CD4-positive, alpha-beta T cell treated with Interleukin-6 for 4 hours (primary cell): ENCODE data around the gene PEX11G.
A peak's percentile ranks its signal among the peaks of the same experiment; 100 is the strongest.

ENCODE experiments used
- DNase-seq: peaks from one replicate; pipeline ENCODE4 v3.0.0-alpha.2; 2020; ENCODE audit warnings: mixed read lengths

Gene PEX11G

GRCh38 chr19:7488736-7489353 lies at the start of gene PEX11G:
TSS of gene PEX11G (minus strand) at chr19:7489035. CDS start at chr19:7489010, 25 bp downstream.
- DNase-seq = peak; percentile 90

GRCh38 chr19:7535998-7536695 lies 47.3 kb upstream of the PEX11G start:
- DNase-seq = no peak

GRCh38 chr19:7535047-7535997 lies 46.5 kb upstream of the PEX11G start, which contains the start of gene PNPLA6:
TSS of gene PNPLA6 (plus strand) at chr19:7535717. CDS start at chr19:7535789, 72 bp downstream.
- DNase-seq = peak; percentile 93

GRCh38 chr19:7534531-7535046 lies 45.8 kb upstream of the PEX11G start:
- DNase-seq = peak; percentile 47

- peak; percentile 89 for DNase-seq
Observed at GRCh38 chr19:7533925-7534480, 45.2 kb upstream of the PEX11G start.

GRCh38 chr19:7533281-7533885 lies 44.5 kb upstream of the PEX11G start:
- DNase-seq = no peak

GRCh38 chr19:7529610-7530490 lies 41.0 kb upstream of the PEX11G start:
- DNase-seq = no peak

GRCh38 chr19:7529246-7529600 lies 40.4 kb upstream of the PEX11G start:
- no peak for DNase-seq

- no peak for DNase-seq
Observed at GRCh38 chr19:7528522-7529245, 39.8 kb upstream of the PEX11G start.

- DNase-seq = no peak
Observed at GRCh38 chr19:7528192-7528519, 39.3 kb upstream of the PEX11G start.

- no peak for DNase-seq
Observed at GRCh38 chr19:7527516-7528191, 38.8 kb upstream of the PEX11G start.

- no peak for DNase-seq
Observed at GRCh38 chr19:7526059-7526929, 37.5 kb upstream of the PEX11G start.

- DNase-seq = no peak
Observed at GRCh38 chr19:7524992-7525739, 36.3 kb upstream of the PEX11G start.

- no peak for DNase-seq
Observed at GRCh38 chr19:7524523-7524922, 35.7 kb upstream of the PEX11G start.

- no peak for DNase-seq
Observed at GRCh38 chr19:7522923-7523667, 34.3 kb upstream of the PEX11G start.

- peak; percentile 100 for DNase-seq
Observed at GRCh38 chr19:7522072-7522922, 33.5 kb upstream of the PEX11G start, which contains the start of gene MCOLN1. TSS of gene MCOLN1 (plus strand) at chr19:7522624. CDS start at chr19:7522751, 127 bp downstream.
